Activated T-helper 1 cell treated with Interleukin-2 at 50 U/mL for 16 hours (primary cell): Measurements from ENCODE around the gene ITFG2.
"Not testable (repeated sequence)": the region's sequence is repeated elsewhere in the genome, so short reads cannot be mapped to it uniquely, and the experiment has no call there.

Source experiments
- DNase-seq: peaks from one replicate; pipeline ENCODE4 v3.0.0-alpha.2; 2020; ENCODE audit warnings: low read depth

The ITFG2 gene

GRCh38 chr12:2812290-2813213 lies at the start of gene ITFG2:
Gene ITFG2 (plus strand): TSS chr12:2812668. CDS start chr12:2812761, 93 bp downstream.
- DNase-seq: peak; percentile 88

DNA sequence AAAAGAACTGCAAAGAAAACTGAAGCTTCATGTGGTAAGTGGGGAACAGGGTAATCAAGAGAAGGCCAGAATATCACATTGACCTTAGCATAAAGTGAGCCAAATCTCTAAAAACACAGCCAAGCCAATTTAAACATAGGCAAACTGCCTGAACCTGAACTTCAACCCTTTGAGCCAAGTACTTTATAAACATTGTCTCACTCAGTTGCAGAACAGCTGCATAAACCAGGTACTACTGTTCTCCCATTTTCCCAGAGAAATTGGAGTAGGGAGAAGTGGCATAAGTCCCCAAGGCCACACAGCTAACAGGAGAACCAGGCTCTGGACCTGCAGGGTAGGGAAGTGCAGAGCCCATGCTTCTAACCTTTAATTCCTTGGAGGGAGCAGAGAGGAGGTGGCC lies 48.1 kb upstream of the ITFG2 start:
- no peak for DNase-seq

DNA sequence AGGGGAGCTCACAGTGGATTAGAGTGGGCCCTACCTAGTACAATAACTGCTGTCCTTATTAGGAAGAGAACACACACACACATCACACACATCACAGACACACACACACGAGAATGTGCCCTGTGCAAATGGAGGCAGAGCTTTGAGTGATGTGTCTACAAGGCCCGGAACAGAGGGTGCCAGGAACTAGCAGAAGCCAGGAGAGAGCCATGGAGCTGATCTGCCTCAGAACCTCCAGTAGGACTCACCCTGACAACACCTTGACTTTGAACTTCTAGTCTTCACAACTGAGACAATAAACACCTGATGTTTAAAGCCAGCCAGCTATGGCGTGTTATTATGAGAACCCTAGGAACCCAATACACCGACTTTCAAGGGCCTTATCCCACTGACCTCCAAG lies 47.4 kb upstream of the ITFG2 start:
- no peak for DNase-seq

DNA sequence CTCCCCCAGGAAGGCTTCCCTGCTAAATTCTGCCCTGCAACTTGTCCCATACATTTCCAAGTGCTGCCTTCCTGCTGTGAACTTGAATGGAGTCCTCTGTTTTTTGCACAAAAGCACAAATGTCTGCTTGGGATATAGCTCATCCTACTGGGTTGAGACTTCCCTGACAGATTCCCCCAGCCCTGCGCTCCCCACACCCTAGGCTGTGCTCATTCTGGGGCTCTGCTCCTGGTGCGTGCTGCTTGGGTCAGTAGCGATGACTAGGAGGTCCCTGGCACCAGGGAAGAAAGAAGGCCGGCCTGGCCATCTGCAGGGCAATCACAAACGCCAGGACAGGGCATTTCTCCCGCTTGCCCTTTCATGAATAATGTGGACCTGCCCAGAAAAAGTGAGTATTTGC lies 46.9 kb upstream of the ITFG2 start:
- DNase-seq: no peak

- DNase-seq: no peak
These were observed 44.1 kb upstream of the ITFG2 start for GRCh38 chr12:2768224-2768961.

DNA sequence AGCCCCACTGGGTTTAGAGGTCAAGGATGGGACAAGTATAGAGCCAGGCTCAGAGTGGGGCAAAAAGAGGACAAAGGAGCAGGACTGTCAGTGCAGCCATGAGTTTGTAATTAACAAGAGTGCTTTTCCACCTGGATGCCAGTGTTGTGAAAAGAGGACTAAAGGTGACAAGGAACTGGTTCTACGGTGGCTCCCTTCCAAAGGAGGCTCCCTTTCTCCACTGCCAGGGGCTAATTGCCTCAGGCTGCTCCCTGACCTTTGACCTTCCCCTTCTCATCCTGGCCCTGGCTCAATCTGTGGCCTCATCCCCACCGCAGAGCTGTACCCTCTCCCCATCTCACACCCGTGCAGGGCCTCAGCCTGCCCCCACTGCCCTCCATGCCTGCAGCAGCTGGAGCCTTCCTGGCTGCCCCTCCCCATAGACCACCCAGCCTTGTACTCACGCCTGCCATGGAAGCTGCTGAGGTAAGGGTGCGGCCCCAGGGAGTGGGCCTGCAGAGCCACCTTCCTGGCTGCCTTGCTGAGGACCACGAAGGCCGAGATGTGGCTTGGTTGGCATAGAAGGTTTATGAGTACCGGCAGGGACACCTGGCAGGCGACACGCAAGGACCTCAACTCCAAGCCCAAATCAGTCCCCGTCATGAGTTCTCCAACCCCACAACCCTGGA lies 42.5 kb upstream of the ITFG2 start:
- no peak for DNase-seq

GRCh38 chr12:2770544-2770943 lies 41.9 kb upstream of the ITFG2 start:
- DNase-seq: not testable (repeated sequence)

DNA sequence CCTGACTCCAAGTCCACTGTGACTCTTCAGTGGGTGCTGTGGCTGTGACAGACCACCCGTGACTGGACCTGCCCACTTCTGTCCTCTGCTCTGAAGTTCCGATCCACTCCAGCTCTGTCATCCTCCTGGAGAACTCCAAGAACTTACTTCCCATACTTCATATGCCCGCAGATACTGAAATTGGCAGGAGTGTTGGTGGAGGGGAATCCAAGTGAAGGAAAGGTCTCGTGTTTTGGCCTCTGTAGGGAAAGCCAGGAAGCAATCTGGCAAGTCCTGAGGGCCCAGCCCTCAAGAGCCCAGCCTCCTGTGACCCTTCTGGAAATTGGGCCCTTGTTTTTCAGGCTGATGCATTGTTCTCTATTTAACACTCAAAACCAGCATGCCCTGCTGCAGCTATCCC lies 40.1 kb upstream of the ITFG2 start:
- no peak for DNase-seq

- no peak for DNase-seq
These were observed 39.1 kb upstream of the ITFG2 start for GRCh38 chr12:2773199-2773875.

DNA sequence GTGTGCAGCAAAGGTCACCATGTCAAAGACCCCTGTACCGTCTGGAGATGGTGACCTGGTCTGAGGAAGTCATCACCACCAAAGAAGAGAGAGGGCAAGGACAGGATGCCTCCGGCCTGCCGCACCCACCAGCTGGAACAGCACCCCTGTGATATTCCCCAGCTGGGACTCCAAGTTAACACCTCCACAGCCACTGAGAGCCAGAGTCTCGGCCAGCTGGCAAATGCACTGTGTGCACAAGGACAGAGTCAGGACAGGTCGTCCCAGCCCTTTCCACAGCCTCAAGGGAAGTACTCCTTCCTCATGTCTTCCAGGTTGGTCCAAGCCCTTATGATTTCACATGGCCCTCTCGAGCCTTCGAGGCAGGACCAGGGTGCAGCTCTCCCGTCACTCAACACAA lies 37.0 kb upstream of the ITFG2 start:
- no peak for DNase-seq

- DNase-seq: no peak
These were observed 36.2 kb upstream of the ITFG2 start for GRCh38 chr12:2776129-2776806.

DNA sequence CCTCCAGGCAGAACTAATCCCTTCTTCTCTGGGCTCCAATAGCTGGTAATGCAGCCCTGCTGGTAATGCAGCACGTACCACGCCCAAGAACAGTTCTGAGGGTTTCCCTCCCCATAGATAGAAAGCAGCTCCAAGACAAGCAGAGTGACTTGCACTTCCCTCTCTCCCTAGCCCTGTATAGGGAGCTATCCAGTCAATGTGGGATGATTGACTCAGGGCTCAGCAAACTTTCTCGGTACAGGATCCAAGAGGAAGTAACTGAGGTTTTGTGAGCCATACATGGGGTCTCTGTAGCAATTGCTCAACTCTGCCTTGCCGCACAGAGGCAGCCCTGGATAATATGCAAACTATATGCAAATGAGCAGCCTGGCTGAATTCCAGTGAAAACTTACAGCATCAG lies 33.2 kb upstream of the ITFG2 start:
- DNase-seq: no peak

- no peak for DNase-seq
These were observed 28.4 kb upstream of the ITFG2 start for GRCh38 chr12:2783936-2784600.

DNA sequence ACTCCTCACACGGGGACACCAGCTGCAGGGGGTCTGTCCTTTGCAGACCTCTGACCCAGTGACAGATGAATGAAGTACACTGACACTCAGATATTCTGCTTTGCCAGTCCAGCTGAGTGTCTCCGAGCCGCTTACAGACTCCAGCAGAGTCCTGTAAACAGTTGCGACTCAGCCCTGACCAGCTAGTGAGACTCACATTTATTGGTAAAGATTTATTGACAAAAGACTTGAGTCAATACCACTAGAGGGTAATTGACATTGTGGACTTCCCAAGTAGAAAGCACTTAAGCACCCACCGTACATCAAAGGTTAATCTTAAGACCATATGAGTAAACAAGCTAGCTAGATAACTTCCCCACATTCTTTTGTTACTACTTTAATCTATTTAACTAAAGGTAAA lies 27.5 kb upstream of the ITFG2 start:
- no peak for DNase-seq

- no peak for DNase-seq
These were observed 21.4 kb upstream of the ITFG2 start for GRCh38 chr12:2791089-2791488.

GRCh38 chr12:2792671-2793500 lies 19.6 kb upstream of the ITFG2 start:
- DNase-seq: no peak

- DNase-seq: no peak
These were observed 18.9 kb upstream of the ITFG2 start for GRCh38 chr12:2793561-2793960.

DNA sequence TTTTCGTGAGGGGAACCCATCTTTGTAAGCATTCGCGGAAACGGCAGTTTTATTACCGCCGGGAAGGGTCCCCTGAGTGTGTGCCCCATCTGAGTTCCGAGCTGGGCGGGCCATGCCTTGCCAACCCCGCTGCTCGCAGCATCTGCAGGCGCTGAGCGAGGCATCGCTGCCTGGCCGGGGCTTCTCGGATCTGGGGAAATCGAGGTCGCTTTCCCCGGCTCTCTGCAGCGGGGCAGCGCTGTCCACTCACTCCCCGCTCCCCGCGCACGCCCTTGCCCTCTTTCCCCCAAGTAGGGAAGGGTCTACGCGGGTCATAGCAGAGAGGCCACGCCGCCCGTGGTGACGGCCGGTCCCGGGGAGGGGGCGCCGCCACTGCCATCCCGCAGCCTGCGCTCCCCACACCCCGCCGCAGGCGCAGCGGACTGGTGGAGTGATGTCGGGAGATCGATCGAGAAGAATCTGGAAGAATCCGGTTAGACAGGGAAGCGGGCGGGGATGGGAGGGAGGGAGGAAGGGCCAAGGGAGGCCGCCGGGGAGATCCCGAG lies 18.2 kb upstream of the ITFG2 start:
- no peak for DNase-seq

- DNase-seq: peak; percentile 83
These were observed 17.7 kb upstream of the ITFG2 start, which contains the start of gene FKBP4 for GRCh38 chr12:2794736-2795289. Gene FKBP4 (plus strand): TSS chr12:2794970. CDS start chr12:2795140, 170 bp downstream.
